GM12875 (cell line): Measurements from ENCODE around the gene TNNI3K.

Experiments used
- H3K4me3 ChIP-seq: one replicate; pipeline ENCODE4 v1.5.1; 2011; ENCODE audit warnings: low read depth, low read length, control low read depth
- CTCF ChIP-seq: IDR thresholded peaks from 2 replicates; pipeline ENCODE4 v1.5.1; 2011; ENCODE audit warnings: low read depth, mild to moderate bottlenecking, control low read depth, inconsistent platforms, low read length, moderate library complexity, borderline replicate concordance; ENCODE audit not compliant: insufficient read depth

TNNI3K gene

DNA sequence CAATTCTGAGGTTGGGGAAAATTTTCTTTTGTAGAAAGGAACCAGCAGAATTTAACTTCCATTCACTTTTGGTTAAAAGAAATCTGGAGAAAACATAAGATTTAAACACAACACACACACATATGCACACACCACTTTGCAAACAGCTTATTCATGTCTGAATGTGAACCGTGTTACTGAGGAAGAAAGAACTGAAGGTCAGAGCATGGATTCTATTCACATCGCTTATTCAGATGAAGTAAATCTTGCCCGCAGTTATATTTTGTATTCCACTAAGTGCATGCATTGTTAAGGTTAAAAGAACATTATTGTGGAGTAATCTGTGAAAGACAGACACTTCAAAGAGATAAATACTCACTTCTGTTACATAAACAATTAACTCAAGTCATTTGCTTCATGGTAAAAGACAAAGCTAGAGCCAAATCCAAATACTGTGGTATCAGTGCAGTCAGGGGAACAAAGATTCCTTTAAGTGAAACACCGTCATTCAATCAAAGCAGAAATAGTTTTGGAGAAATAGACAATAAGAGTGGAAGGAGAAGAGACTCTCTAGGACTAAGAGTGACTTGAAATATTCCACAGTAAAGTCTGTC, 195.3 kb downstream of the TNNI3K start:
- no peak overlapping the region for H3K4me3 ChIP-seq
- TF ChIP-seq CTCF, result no peak

GRCh38 chr1:74431531-74431930, 196.3 kb downstream of the TNNI3K start:
- TF ChIP-seq CTCF, result no peak
- no peak overlapping the region for H3K4me3 ChIP-seq

- no peak for TF ChIP-seq CTCF
- no peak overlapping the region for H3K4me3 ChIP-seq
These were observed 197.1 kb downstream of the TNNI3K start for GRCh38 chr1:74432325-74432724.

DNA sequence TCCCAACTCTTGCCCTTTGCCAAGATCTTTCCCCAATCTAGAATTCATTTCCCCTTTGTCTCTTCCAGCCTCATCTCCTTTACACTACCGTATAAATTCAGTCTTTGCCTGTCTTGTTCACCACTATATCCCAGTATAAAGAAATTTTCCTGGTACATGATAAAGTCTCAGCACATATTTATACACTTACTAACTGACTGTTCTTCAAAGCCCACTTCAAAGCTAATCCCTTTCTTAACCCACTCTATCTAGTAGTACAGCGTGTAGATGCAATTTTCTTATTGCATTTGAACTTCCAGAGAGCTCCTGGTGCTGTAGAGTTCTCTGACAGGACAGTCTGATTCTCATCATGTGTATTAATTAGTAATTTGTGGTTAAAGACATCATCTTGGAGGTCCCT, 199.1 kb downstream of the TNNI3K start:
- no peak for TF ChIP-seq CTCF

DNA sequence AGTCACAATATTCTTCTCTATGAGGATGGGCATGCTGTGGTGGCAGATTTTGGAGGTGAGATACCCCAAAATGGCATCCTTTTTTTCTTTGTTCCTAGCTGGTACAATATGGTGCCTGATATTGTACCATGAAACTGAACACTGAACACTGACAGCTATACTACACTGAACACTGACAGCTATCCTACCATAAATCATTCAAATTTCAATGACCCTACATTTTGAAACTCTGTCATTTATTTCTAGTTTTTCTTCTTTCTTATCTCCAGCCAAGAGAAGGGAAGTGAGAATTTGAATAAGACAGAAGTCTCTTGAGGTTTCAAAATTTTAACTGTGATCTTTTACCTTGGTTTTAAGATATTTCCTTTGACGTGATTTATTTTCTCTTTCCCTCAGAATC, 200.9 kb downstream of the TNNI3K start:
- H3K4me3 ChIP-seq, result no peak overlapping the region
- no peak for TF ChIP-seq CTCF

More for the DNA sequence above, 199.1 kb downstream of the TNNI3K start:
- H3K4me3 ChIP-seq, result no peak overlapping the region

GRCh38 chr1:74437035-74437434, 201.8 kb downstream of the TNNI3K start:
- H3K4me3 ChIP-seq, result no peak overlapping the region
- no peak for TF ChIP-seq CTCF

GRCh38 chr1:74452035-74452434, 216.8 kb downstream of the TNNI3K start:
- no peak overlapping the region for H3K4me3 ChIP-seq
- no peak for TF ChIP-seq CTCF
